B cell (primary cell): Measurements from ENCODE around the gene STEAP1B. TPM values are rescaled to one million over a fixed set of nuclear protein-coding genes. Genes with fewer than 3 reads are reported as not detected.

ENCODE experiments used
- ATAC-seq: fragments of 200-7000 bp; cut with Tn5 transposase; one replicate; pipeline ENCODE4 v1.10.0; 2021; ENCODE audit warnings: low read depth, mild to moderate bottlenecking, moderate number of reproducible peaks, moderate library complexity
- CTCF ChIA-PET: fragments of 350-600 bp; sonication (Branson Sonifier 250); formaldehyde crosslinking; loops from one replicate; lab custom pipeline; 2021; ENCODE audit warnings: antibody characterized with exemption, inconsistent platforms; lab: Charles Lee
- POLR2A ChIA-PET: fragments of 350-600 bp; sonication (Branson Sonifier 250); formaldehyde crosslinking; loops from one replicate; lab custom pipeline; 2021; ENCODE audit warnings: antibody characterized with exemption; lab: Charles Lee
- DNase-seq: peaks from one replicate; pipeline ENCODE4 v3.0.0; 2013
- H2AFZ ChIP-seq: 2 replicates; pipeline ENCODE4 v1.6.1; 2012; ENCODE audit warnings: mild to moderate bottlenecking, low read depth, low read length; ENCODE audit not compliant: insufficient read depth, poor library complexity, severe bottlenecking
- H3K27ac ChIP-seq, 2 donors: 1 replicate in 1 of 2; 2 replicates in 1 of 2; pipeline ENCODE4 v1.5.1; 2012 to 2013; ENCODE audit warnings: low read length in 2 of 2, mild to moderate bottlenecking in 2 of 2, moderate library complexity in 1 of 2
- H3K27me3 ChIP-seq, 4 experiments: fragments of 200-600 bp in 1 of 4; sonication (generic) in 1 of 4; replicated peaks in 1 of 4; 1 replicate in 2 of 4; 2 replicates in 2 of 4; pipeline versions ENCODE4 v1.6.1 to v1.7.0; 2013 to 2016; ENCODE audit warnings: low read length in 3 of 4, mild to moderate bottlenecking in 2 of 4, mixed read lengths in 1 of 4, moderate library complexity in 1 of 4; ENCODE audit not compliant: insufficient read depth in 4 of 4, control insufficient read depth in 3 of 4; ENCODE audit errors: control extremely low read depth in 1 of 4
- H3K36me3 ChIP-seq, 2 experiments: replicated peaks in 1 of 2; 1 replicate in 1 of 2; 2 replicates in 1 of 2; pipeline versions ENCODE4 v1.6.1 to v1.7.1; 2013; ENCODE audit warnings: low read length in 1 of 2; ENCODE audit not compliant: insufficient read depth in 2 of 2, control insufficient read depth in 1 of 2; ENCODE audit errors: control extremely low read depth in 1 of 2, extremely low read depth in 1 of 2
- H3K4me1 ChIP-seq, 2 donors: fragments of 200-600 bp in 1 of 2; sonication (generic) in 1 of 2; 1 replicate in 1 of 2; 2 replicates in 1 of 2; pipeline versions ENCODE4 v1.5.1 to v1.6.1; 2013 to 2017; ENCODE audit warnings: low read length in 2 of 2; ENCODE audit not compliant: control insufficient read depth in 2 of 2, insufficient read depth in 2 of 2
- H3K4me2 ChIP-seq: replicated peaks from 2 replicates; pipeline ENCODE3; 2012; ENCODE audit warnings: mild to moderate bottlenecking, low read depth, low read length; ENCODE audit not compliant: poor library complexity, severe bottlenecking
- H3K4me3 ChIP-seq, 5 experiments: fragments of 200-600 bp in 1 of 5; sonication (generic) in 1 of 5; 1 replicate in 3 of 5; 2 replicates in 2 of 5; pipeline versions ENCODE4 v1.5.1 to v1.7.0; 2011 to 2016; ENCODE audit warnings: low read length in 4 of 5, mild to moderate bottlenecking in 4 of 5, low read depth in 2 of 5, control low read depth in 1 of 5, moderate library complexity in 1 of 5; ENCODE audit not compliant: insufficient read depth in 1 of 5; ENCODE audit errors: control extremely low read depth in 1 of 5, extremely low read depth in 1 of 5
- H3K79me2 ChIP-seq: fragments of 200-600 bp; sonication (generic); one replicate; pipeline ENCODE4 v1.6.0; 2016; ENCODE audit warnings: low read length; ENCODE audit not compliant: control insufficient read depth, insufficient read depth
- H3K9ac ChIP-seq: fragments of 200-600 bp; sonication (generic); 2 replicates; pipeline ENCODE4 v1.6.1; 2017; ENCODE audit warnings: mild to moderate bottlenecking, low read length, moderate library complexity
- H3K9me3 ChIP-seq, 3 donors: one replicate each; pipeline versions ENCODE4 v1.6.1 to v1.7.1; 2013; ENCODE audit warnings: low read length in 2 of 3; ENCODE audit not compliant: control insufficient read depth in 2 of 3, insufficient read depth in 1 of 3; ENCODE audit errors: control extremely low read depth in 1 of 3
- H4K20me1 ChIP-seq: 2 replicates; pipeline ENCODE4 v1.6.0; 2012; ENCODE audit warnings: mild to moderate bottlenecking, low read length; ENCODE audit not compliant: insufficient read depth, control insufficient read depth, poor library complexity, severe bottlenecking
- H3K27ac Mint-ChIP-seq: one replicate; pipeline ENCODE4 v1.8.0; 2021; ENCODE audit warnings: mixed read lengths
- H3K27me3 Mint-ChIP-seq: one replicate; pipeline ENCODE4 v1.8.0; 2021; ENCODE audit warnings: mixed read lengths
- H3K4me1 Mint-ChIP-seq: one replicate; pipeline ENCODE4 v1.8.0; 2021; ENCODE audit warnings: mixed read lengths
- H3K4me3 Mint-ChIP-seq: one replicate; pipeline ENCODE4 v1.8.0; 2021; ENCODE audit warnings: mixed read lengths
- H3K9me3 Mint-ChIP-seq: one replicate; pipeline ENCODE4 v1.8.0; 2022; ENCODE audit warnings: mixed read lengths; ENCODE audit not compliant: insufficient read depth
- CTCF ChIP-seq: fragments of 200-600 bp; IDR thresholded peaks from one replicate; pipeline ENCODE4 v1.8.0; 2022; ENCODE audit warnings: antibody characterized with exemption, mild to moderate bottlenecking
- EZH2 ChIP-seq: IDR thresholded peaks from 2 replicates; pipeline ENCODE4 v1.6.1; 2012; ENCODE audit warnings: borderline replicate concordance, low read depth, mild to moderate bottlenecking, moderate library complexity, low read length; ENCODE audit not compliant: insufficient read depth, poor library complexity, severe bottlenecking
- WGBS: methylation state at CpG from one replicate; pipeline ENCODE4 v1.1.5; 2013; ENCODE audit warnings: missing lambda C conversion rate; ENCODE audit not compliant: insufficient coverage; 5-methylcytosine and 5-hydroxymethylcytosine counted together
- intact Hi-C: fragments of 100-400 bp; cut with micrococcal nuclease; formaldehyde crosslinking; loops from one replicate; pipeline ENCODE4 v1.10.0; 2022
- polyA plus RNA-seq: library from polyadenylated mRNA; depleted of rRNA; stranded (reverse); fragments of >200 nt; gene quantifications from 2 replicates; pipeline ENCODE4 v1.2.3, GENCODE V29; 2012
- total RNA-seq, 2 donors: library from RNA; stranded (reverse); fragments of 120-200 nt in 1 of 2; gene quantifications; 1 replicate in 1 of 2; 2 replicates in 1 of 2; pipeline versions ENCODE4 v1.2.3 to v1.2.4, GENCODE V29; 2013 to 2022

STEAP1B gene
- total and polyA plus RNA-seq, 2 donors (not counting 1 experiment from before 2014, with no cell fraction given), result 8.8 to 24.7 TPM

GRCh38 chr7:22447762-22448161, 52.2 kb downstream of the STEAP1B start:
- Histone ChIP-seq H3K79me2 (no peaks in the 10 kb centered on the region), H3K27me3 (peaks cover 0 to 6% (median 0%) of the 10 kb centered on the region in 4 experiments), H2AFZ (no peak overlapping the region), H3K27ac (peak overlapping the region in 1 of 2 donors; percentile 32), H3K9me3 (no peaks in the 10 kb centered on the region), H3K9ac (no peak overlapping the region), H3K36me3 (no peaks in the 10 kb centered on the region), H3K4me2 (peak overlapping the region; percentile 34), H4K20me1 (no peaks in the 10 kb centered on the region), H3K4me1 (peaks cover 56% of the 10 kb centered on the region in 2 donors), H3K4me3 (no peak overlapping the region)
- ATAC-seq (peak; percentile 62), DNase-seq (peak; percentile 66)
- peaks cover 67% of the 10 kb centered on the region for H3K4me1 Mint-ChIP-seq
- intact Hi-C loops, result loop anchor here (5.0 kb wide), 1 partner anchor 90 kb away; the partner anchor contains the start of gene RAPGEF5
- no peaks in the 10 kb centered on the region for H3K27me3 Mint-ChIP-seq
- H3K4me3 Mint-ChIP-seq, result peak overlapping the region; percentile 24
- H3K27ac Mint-ChIP-seq, result peak overlapping the region; percentile 22
- CTCF ChIA-PET, result no interaction called here
- no peak for TF ChIP-seq CTCF
- POLR2A ChIA-PET, result no interaction called here
- H3K9me3 Mint-ChIP-seq, result peaks cover 3% of the 10 kb centered on the region
- WGBS, result 11% methylated on average over 1 of the region's 3 CpGs

GRCh38 chr7:22447008-22447407, 53.0 kb downstream of the STEAP1B start:
- H3K4me3 ChIP-seq, result no peak overlapping the region
- DNase-seq (peak; percentile 33), ATAC-seq (peak; percentile 14)
- Mint-ChIP-seq H3K9me3 (peaks cover 3% of the 10 kb centered on the region), H3K27ac (peak overlapping the region; percentile 59), H3K27me3 (no peaks in the 10 kb centered on the region), H3K4me3 (peak overlapping the region; percentile 8), H3K4me1 (peaks cover 67% of the 10 kb centered on the region)
- H3K9me3 ChIP-seq, result no peaks in the 10 kb centered on the region
- H3K4me1 ChIP-seq, result peaks cover 49 to 51% of the 10 kb centered on the region in 2 donors
- TF ChIP-seq EZH2, result no peak
- TF ChIP-seq CTCF, result no peak
- ChIA-PET CTCF (interaction anchor here (0.9 kb wide), 2 partner anchors 337 to 341 kb away, joined by 3 to 4 read pairs; no protein-coding TSS in a partner anchor), POLR2A (no interaction called here)
- H3K27ac ChIP-seq, result no peak overlapping the region
- no peaks in the 10 kb centered on the region for H3K36me3 ChIP-seq
- no peaks in the 10 kb centered on the region for H4K20me1 ChIP-seq
- peak overlapping the region; percentile 62 for H3K4me2 ChIP-seq
- no peaks in the 10 kb centered on the region for H3K27me3 ChIP-seq
- H3K79me2 ChIP-seq, result no peaks in the 10 kb centered on the region
- H3K9ac ChIP-seq, result no peak overlapping the region
- H2AFZ ChIP-seq, result no peak overlapping the region
- intact Hi-C loops, result loop anchor here (5.0 kb wide), 1 partner anchor 90 kb away; the partner anchor contains the start of gene RAPGEF5
